GM18858 (cell line): ENCODE results near the gene DGKG.

ENCODE experiments used
- ATAC-seq: cut with Tn5 transposase; IDR thresholded peaks from one replicate; pipeline ENCODE4 v1.9.1; 2021; ENCODE audit not compliant: unreplicated experiment

Gene DGKG

GRCh38 chr3:186117521-186118134 lies 244.4 kb downstream of the DGKG start:
- no peak for ATAC-seq

GRCh38 chr3:186115239-186115996 lies 246.6 kb downstream of the DGKG start:
- no peak for ATAC-seq

DNA sequence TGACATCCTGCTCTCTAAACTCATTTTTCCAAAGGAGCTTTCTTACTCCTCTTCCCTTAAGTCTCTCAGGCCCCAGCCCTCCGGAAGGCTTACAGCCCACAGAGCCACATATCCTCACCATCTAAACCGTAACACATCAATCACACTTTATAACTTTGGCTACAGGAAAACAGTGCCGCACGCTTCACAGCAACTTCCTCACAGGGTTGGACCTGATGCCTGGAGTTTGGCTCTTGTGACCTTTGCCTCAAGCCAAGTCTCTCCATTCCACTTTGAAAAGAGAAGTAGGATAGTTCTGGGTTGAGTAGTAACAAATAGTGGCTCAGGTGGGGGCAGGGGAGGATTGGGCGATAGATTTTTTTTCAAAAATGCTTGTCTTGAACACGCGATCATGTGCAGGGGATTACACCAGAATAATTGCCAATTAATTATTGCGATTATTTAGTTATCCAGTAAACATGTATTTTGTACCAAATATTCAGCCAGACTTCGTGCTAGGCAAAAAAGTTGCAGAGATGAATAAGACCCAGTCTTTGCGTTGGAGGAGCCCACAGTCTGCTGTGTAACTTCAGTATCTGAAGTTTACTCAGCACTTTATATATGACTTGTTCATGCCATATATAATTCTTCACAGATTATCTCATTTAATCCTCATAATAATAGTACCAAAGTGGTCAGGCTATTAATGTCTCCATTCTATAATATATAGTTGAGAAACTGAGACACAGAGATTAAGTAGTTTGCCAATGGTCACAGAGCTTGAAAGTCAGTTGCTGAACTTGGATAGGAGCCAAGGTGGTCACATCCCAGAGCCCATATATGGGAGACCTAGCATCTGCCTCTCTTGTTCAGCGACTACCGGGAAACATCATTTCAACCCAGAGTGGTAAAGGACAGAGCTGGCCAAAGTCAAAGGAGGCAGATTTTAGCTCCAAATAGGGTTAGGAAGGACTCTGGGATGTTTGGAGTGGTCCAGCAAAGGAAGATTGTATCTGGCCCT lies 250.8 kb downstream of the DGKG start:
- ATAC-seq: no peak

DNA sequence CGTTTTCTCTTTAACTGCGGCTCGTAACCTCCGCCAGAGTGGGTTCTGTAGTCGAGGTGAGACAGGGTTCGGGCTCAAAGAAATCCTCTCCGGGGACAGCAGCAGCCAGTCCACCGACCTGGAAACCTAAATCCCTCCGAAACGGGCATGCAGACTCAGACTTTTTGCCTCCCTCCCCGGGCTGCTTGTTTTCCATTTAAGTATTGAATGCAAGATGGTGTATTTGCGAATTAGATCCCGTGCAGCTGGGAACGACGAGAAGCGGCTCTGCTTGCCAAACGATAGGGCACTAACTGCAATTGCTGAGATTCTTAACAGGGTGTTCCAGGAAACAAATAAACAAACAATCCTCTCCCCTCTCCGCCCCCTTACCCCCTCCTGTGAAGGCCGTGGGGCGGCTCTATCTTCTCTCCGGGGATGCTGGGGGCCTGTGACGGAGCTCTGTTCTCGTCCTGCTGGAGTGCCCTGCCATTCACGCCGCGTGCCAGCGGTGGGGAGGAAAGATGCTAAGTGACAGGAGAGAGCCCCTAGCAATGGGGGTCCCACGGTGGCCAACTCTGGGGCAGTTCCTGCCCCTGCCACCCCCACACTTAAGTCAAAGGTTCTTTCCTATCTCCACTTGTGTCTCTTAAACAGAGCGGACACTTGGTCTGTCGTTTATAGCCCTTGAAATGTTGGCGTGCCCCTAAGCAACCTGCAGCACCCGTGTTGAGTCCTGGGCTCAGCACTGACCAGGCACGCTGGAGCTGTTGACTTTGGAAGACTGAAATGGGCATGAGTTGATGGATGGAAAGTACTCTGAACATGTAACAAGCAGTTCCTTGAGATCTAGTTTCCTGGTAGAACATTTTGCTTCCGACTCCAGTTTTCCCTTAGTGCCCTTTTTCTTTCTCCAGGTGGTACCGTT lies 251.9 kb downstream of the DGKG start:
- ATAC-seq: no peak

- ATAC-seq: peak; percentile 91
Observed at GRCh38 chr3:186108941-186109865, 252.8 kb downstream of the DGKG start, which contains the start of gene ETV5. Gene ETV5, minus strand, starts transcription at chr3:186109089. Its CDS starts 3,221 bp downstream, at chr3:186105868.

GRCh38 chr3:186108106-186108940 lies 253.7 kb downstream of the DGKG start:
- ATAC-seq: no peak

- no peak for ATAC-seq
Observed at GRCh38 chr3:186107215-186108105, 254.6 kb downstream of the DGKG start.

GRCh38 chr3:186105543-186105942 lies 256.5 kb downstream of the DGKG start:
- ATAC-seq: no peak

GRCh38 chr3:186102687-186103086 lies 259.3 kb downstream of the DGKG start:
- ATAC-seq: no peak

DNA sequence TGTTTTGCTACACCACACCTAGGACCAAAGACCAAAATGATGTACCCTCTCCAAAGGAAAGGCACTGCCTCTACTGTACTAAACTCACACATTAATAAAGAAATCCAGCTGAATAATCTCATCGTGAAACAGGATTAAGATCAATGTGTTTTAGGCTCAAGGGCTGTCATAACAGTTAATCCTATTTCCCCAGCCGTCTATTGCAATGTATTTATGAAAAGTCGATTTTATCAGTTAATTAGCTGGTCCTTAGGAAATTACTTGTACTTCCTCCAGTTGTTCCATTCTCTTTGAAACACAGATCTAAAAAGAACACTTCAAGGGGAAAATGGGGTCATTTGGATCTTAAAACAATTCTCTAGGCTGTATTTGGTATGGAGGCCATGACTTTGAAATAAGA lies 261.6 kb downstream of the DGKG start:
- ATAC-seq: no peak

DNA sequence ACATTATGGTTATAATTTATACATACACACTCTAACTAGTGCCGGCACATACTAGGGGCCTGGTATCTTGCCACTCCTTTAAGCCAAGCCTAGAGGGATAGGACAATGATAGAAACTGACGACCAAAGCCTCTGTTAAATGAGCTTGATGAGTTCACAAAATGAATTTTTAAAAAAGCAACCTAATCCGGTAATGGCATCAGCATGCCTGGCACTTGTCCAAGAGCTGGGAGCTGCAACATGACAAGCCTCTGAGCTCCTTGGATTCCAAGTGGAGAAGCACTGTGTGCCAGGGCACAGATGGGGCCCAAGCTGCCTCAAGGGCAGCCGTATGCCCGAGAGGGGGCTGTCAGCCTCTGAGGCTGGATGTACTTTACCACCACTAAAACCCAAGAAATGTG lies 262.9 kb downstream of the DGKG start:
- no peak for ATAC-seq

DNA sequence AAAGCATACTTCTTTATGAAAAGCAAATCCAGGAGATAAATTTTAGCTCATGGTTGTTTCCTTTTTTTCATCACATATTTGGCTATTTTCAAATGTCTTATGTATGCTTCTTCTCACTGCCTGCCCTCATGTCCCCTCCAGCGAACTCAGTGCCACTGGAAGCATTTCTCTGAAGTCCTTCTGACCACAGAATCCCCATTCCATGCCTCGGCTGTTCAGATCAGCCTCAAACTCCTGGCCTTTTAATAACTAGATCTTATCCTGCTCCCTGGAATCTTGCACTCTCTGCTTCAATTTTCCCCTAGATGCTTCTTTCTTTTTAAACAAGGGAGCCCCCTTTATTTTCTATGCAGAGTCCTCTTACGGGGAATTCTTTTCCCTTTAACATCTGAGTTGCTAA lies 263.3 kb downstream of the DGKG start:
- ATAC-seq: no peak

DNA sequence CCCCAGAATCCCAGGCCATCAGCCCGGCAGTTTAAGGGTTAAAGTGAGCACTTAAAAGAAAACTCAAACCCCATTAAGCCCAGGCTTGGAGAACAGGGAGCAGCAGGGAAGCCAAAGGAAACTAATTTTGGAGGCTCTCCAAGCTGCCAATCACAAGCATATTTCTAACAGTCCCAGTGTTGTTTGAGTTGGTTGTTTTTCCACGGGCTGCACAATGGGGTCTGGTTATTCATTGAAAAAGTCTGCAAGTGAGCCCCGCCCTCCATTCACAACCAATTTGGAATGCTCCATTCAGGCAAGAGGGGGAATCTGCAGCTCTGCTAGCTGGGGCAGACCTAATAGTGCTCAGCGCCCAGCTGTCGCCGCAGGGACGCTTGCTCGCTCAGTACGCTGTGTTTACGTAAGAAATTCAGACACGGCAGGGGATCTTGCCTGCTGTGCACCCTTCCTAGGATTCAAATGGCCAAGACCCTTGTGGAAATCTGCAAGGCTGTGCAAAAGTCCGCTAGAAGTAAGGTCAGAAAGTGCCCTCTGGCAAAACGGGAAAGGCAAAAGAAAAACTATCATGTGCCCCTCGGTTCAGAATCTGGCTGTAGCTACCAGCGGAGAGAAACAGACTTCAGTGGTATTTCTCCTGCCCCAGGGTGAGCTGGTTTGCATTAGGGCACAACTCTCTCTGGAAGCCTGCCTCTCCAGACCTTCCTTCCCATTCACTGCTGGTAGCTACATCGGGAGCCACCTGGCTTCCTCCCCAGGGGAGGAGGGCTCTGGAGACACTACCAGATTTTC lies 264.2 kb downstream of the DGKG start:
- no peak for ATAC-seq

- no peak for ATAC-seq
Observed at GRCh38 chr3:186097317-186097662, 264.7 kb downstream of the DGKG start.
